ENCODE data around the gene NUP62. TPM values are rescaled to one million over a fixed set of nuclear protein-coding genes. Genes with fewer than 3 reads are reported as not detected.

The NUP62 gene
- total RNA-seq, 1 experiment from 2014 or later = 127 TPM

DNA sequence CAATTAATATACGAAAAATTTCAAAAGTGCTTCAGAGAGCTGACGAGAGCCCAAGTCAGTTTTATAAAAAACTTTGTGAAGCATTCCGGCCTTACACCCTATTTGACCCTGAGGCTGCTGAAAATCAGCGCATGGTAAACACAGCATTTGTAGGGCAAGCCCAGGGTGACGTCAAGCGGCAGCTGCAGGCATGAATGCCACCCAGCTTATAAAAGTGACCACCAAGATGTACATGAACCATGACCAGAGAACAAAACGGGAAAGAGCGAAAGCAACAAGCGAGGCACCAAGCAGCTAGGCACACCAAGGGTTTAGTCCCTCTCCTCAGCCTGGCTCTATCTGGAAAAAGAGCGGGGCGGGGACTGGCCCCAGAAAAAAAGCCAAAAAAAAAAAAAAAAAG lies 25.6 kb upstream of the NUP62 start:
- Histone ChIP-seq H2BK12ac (ENCODE audit: insufficient read length, low read depth, low read length) (no peak overlapping the region), H3K23me2 (ENCODE audit: insufficient read length, low read depth, low read length, poor library complexity, severe bottlenecking) (no peaks in the 10 kb centered on the region), H3K18ac (ENCODE audit: insufficient read length, low read depth, low read length) (no peak overlapping the region), H4K5ac (ENCODE audit: insufficient read length, low read depth, low read length) (no peak overlapping the region), H3K79me1 (ENCODE audit: insufficient read depth, low read depth, low read length, poor library complexity, severe bottlenecking) (no peaks in the 10 kb centered on the region), H3K4me1 (ENCODE audit: insufficient read depth, low read length) (peaks cover 3% of the 10 kb centered on the region; the same call in 1 of the 2 replicates), H3K23ac (ENCODE audit: insufficient read length, low read depth, low read length) (no peak overlapping the region), H3K27ac (ENCODE audit: insufficient read length, low read depth, low read length) (no peak overlapping the region), H3K79me2 (ENCODE audit: insufficient read depth, low read length) (no peaks in the 10 kb centered on the region), H4K20me1 (ENCODE audit: control insufficient read depth, insufficient read depth, insufficient read length) (no peaks in the 10 kb centered on the region), H3K4ac (ENCODE audit: low read depth, low read length) (no peak overlapping the region), H2AK5ac (ENCODE audit: insufficient read length, low read length) (no peak overlapping the region), H2BK15ac (ENCODE audit: low read depth, low read length) (no peak overlapping the region), H3T11ph (ENCODE audit: low read length) (no peak overlapping the region), H3K9ac (ENCODE audit: extremely low read depth, insufficient read length, low read length) (no peak overlapping the region), H3K14ac (ENCODE audit: insufficient read depth, low read length) (no peak overlapping the region), H4K91ac (ENCODE audit: insufficient read length, low read depth, low read length) (no peak overlapping the region), H2BK120ac (ENCODE audit: low read depth, low read length, poor library complexity, severe bottlenecking) (no peak overlapping the region), H2BK5ac (ENCODE audit: insufficient read length, low read length) (no peak overlapping the region), H3K9me3 (ENCODE audit: control insufficient read depth, low read depth, low read length) (no peaks in the 10 kb centered on the region), H3K27me3 (ENCODE audit: insufficient read depth, low read length) (no peaks in the 10 kb centered on the region), H3K4me2 (ENCODE audit: insufficient read depth, insufficient read length, low read length) (no peak overlapping the region), H4K8ac (replicated peaks; ENCODE audit: insufficient read length, low read depth, low read length) (no peak overlapping the region), H2AFZ (ENCODE audit: low read length) (no peak overlapping the region), H2BK20ac (ENCODE audit: low read depth, low read length, poor library complexity, severe bottlenecking) (no peak overlapping the region), H3K56ac (ENCODE audit: insufficient read length, low read depth, low read length) (no peak overlapping the region)
- Mint-ChIP-seq H3K27me3 (ENCODE audit: low read depth) (peaks cover 5% of the 10 kb centered on the region), H3K4me3 (no peak overlapping the region), H3K36me3 (ENCODE audit: insufficient read depth in 1 of 3, low read depth in 3 of 3) (no peaks in the 10 kb centered on the region), H3K27ac (no peak overlapping the region), H3K9me3 (no peaks in the 10 kb centered on the region; a peak in 3 of 5 replicates), H3K4me1 (peaks cover 22 to 44% of the 10 kb centered on the region in 2 experiments)
- no peak for DNase-seq
- TF ChIP-seq, protein P1, sequence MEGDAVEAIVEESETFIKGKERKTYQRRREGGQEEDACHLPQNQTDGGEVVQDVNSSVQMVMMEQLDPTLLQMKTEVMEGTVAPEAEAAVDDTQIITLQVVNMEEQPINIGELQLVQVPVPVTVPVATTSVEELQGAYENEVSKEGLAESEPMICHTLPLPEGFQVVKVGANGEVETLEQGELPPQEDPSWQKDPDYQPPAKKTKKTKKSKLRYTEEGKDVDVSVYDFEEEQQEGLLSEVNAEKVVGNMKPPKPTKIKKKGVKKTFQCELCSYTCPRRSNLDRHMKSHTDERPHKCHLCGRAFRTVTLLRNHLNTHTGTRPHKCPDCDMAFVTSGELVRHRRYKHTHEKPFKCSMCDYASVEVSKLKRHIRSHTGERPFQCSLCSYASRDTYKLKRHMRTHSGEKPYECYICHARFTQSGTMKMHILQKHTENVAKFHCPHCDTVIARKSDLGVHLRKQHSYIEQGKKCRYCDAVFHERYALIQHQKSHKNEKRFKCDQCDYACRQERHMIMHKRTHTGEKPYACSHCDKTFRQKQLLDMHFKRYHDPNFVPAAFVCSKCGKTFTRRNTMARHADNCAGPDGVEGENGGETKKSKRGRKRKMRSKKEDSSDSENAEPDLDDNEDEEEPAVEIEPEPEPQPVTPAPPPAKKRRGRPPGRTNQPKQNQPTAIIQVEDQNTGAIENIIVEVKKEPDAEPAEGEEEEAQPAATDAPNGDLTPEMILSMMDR (conservative IDR thresholded peaks at IDR 0.05) = no peak
- WGBS (ENCODE audit: extremely low coverage, insufficient read length, low lambda C conversion rate) = no CpG with 5 or more reads among the region's 11 CpGs
